GM18951 (cell line): Measurements from ENCODE around the gene UBASH3B.
"Not testable (repeated sequence)": the region's sequence is repeated elsewhere in the genome, so short reads cannot be mapped to it uniquely, and the experiment has no call there.

Source experiments
- POLR2A ChIP-seq: IDR thresholded peaks from 4 replicates; pipeline ENCODE4 v1.6.1; 2011; ENCODE audit warnings: mild to moderate bottlenecking; ENCODE audit not compliant: insufficient read length, insufficient read depth; ENCODE audit errors: extremely low read depth
- in situ Hi-C: fragments of 300-500 bp; cut with MboI; formaldehyde crosslinking; loops from one replicate; pipeline ENCODE4 v1.12.0; 2022; ENCODE audit warnings: low sequenced_read_pairs, mixed read lengths, inconsistent platforms; ENCODE audit not compliant: unreplicated experiment

UBASH3B gene

GRCh38 chr11:122727101-122727929 is 71.8 kb downstream of the UBASH3B start:
- in situ Hi-C loops = no loop called here
- no peak for TF ChIP-seq POLR2A

- in situ Hi-C loops = no loop called here
- no peak for TF ChIP-seq POLR2A
Observed at GRCh38 chr11:122728561-122728960, 73.0 kb downstream of the UBASH3B start.

GRCh38 chr11:122729139-122729538 is 73.6 kb downstream of the UBASH3B start:
- in situ Hi-C loops = no loop called here
- TF ChIP-seq POLR2A = no peak

GRCh38 chr11:122730694-122731093 is 75.2 kb downstream of the UBASH3B start:
- in situ Hi-C loops = not testable (repeated sequence)

- no peak for TF ChIP-seq POLR2A
- in situ Hi-C loops = no loop called here
Observed at GRCh38 chr11:122731500-122731913, 76.0 kb downstream of the UBASH3B start.

GRCh38 chr11:122732342-122733315 is 77.1 kb downstream of the UBASH3B start:
- TF ChIP-seq POLR2A = no peak
- in situ Hi-C loops = no loop called here

- in situ Hi-C loops = no loop called here
Observed at GRCh38 chr11:122733318-122733717, 77.8 kb downstream of the UBASH3B start.

GRCh38 chr11:122734848-122735496 is 79.5 kb downstream of the UBASH3B start:
- in situ Hi-C loops = no loop called here
- no peak for TF ChIP-seq POLR2A

More at GRCh38 chr11:122733318-122733717, 77.8 kb downstream of the UBASH3B start:
- no peak for TF ChIP-seq POLR2A

- no peak for TF ChIP-seq POLR2A
- in situ Hi-C loops = no loop called here
Observed at GRCh38 chr11:122737951-122738693, 82.6 kb downstream of the UBASH3B start.

GRCh38 chr11:122741613-122742300 is 86.2 kb downstream of the UBASH3B start:
- no peak for TF ChIP-seq POLR2A
- in situ Hi-C loops = no loop called here

GRCh38 chr11:122742301-122743018 is 86.9 kb downstream of the UBASH3B start:
- in situ Hi-C loops = no loop called here
- TF ChIP-seq POLR2A = no peak
